Stimulated activated CD8-positive, alpha-beta memory T cell treated with anti-CD3 and anti-CD28 coated beads, Interleukin-7, amount 100 ng/mL, for 24 hours (primary cell): ENCODE data around the gene ANHX.

Source experiments
- DNase-seq: peaks from one replicate; pipeline ENCODE4 v3.0.0-alpha.2; 2020; ENCODE audit warnings: low read depth

ANHX gene

GRCh38 chr12:133202493-133203343 lies 33.0 kb downstream of the ANHX start:
- DNase-seq = no peak

GRCh38 chr12:133201888-133202287 lies 33.8 kb downstream of the ANHX start:
- no peak for DNase-seq

GRCh38 chr12:133192847-133193246 lies 42.8 kb downstream of the ANHX start:
- no peak for DNase-seq

- DNase-seq = no peak
Measured at GRCh38 chr12:133190176-133190575, 45.5 kb downstream of the ANHX start.

GRCh38 chr12:133181238-133181959 lies 54.3 kb downstream of the ANHX start, which contains the start of gene ZNF268:
ZNF268 (plus strand) TSS chr12:133181495; CDS start chr12:133181998, 503 bp downstream.
- DNase-seq = peak; percentile 84

GRCh38 chr12:133180669-133181068 lies 55.0 kb downstream of the ANHX start:
- DNase-seq = no peak

- no peak for DNase-seq
Measured at GRCh38 chr12:133174901-133175300, 60.8 kb downstream of the ANHX start.

- DNase-seq = no peak
Measured at GRCh38 chr12:133172491-133172890, 63.2 kb downstream of the ANHX start.
